Esophagus (tissue), 2 donors: Measurements from ENCODE around the gene EIF4G3. TPM values are rescaled to one million over a fixed set of nuclear protein-coding genes. Genes with fewer than 3 reads are reported as not detected.
"Not testable (repeated sequence)": the region's sequence is repeated elsewhere in the genome, so short reads cannot be mapped to it uniquely, and the experiment has no call there.

ENCODE experiments used
- H3K27ac ChIP-seq, 2 donors: one replicate each; pipeline ENCODE4 v1.5.1; 2013; ENCODE audit warnings: low read depth in 2 of 2, mild to moderate bottlenecking in 2 of 2, inconsistent platforms in 1 of 2, low read length in 1 of 2, moderate library complexity in 1 of 2
- H3K27me3 ChIP-seq, 2 donors: one replicate each; pipeline ENCODE4 v1.6.1; 2013; ENCODE audit warnings: low read length in 2 of 2, control low read depth in 1 of 2, mild to moderate bottlenecking in 1 of 2; ENCODE audit not compliant: insufficient read depth in 2 of 2, control insufficient read depth in 1 of 2
- H3K36me3 ChIP-seq, 2 donors: one replicate each; pipeline ENCODE4 v1.6.1; 2013; ENCODE audit warnings: low read length in 1 of 2; ENCODE audit not compliant: control insufficient read depth in 2 of 2, insufficient read depth in 2 of 2
- H3K4me1 ChIP-seq, 2 donors: one replicate each; pipeline ENCODE4 v1.6.1; 2013; ENCODE audit warnings: low read length in 1 of 2; ENCODE audit not compliant: control insufficient read depth in 2 of 2, insufficient read depth in 2 of 2
- H3K4me3 ChIP-seq, 2 donors: one replicate each; pipeline ENCODE4 v1.5.1; 2013; ENCODE audit warnings: low read length in 2 of 2, mild to moderate bottlenecking in 2 of 2, low read depth in 1 of 2, moderate library complexity in 1 of 2
- H3K9me3 ChIP-seq, 2 donors: one replicate each; pipeline ENCODE4 v1.6.1; 2013; ENCODE audit warnings: mild to moderate bottlenecking in 2 of 2, low read depth in 1 of 2, low read length in 1 of 2, moderate library complexity in 1 of 2; ENCODE audit not compliant: control insufficient read depth in 2 of 2, insufficient read depth in 1 of 2
- WGBS, 2 donors: extraction: QIAGEN DNeasy Blood & Tissue Kit; methylation state at CpG; one replicate each; pipeline ENCODE4 v1.1.7; 2013; 5-methylcytosine and 5-hydroxymethylcytosine counted together
- polyA plus RNA-seq, 2 donors: library from polyadenylated mRNA; stranded (reverse); fragments of 200-250 nt; gene quantifications; one replicate each; pipeline ENCODE4 v1.2.3, GENCODE V29; 2013
- donor health status: healthy with polysubstance abuse.
- donor health status: Bipolar disorder and iron deficiency.

Gene EIF4G3
- polyA plus RNA-seq, 2 donors: 15.7 to 22.3 TPM

GRCh38 chr1:20931930-20932436 is 244.7 kb downstream of the EIF4G3 start:
- Histone ChIP-seq H3K27me3 (no peaks in the 10 kb centered on the region), H3K4me1 (no peaks in the 10 kb centered on the region), H3K27ac (no peak overlapping the region), H3K9me3 (no peaks in the 10 kb centered on the region), H3K4me3 (no peak overlapping the region), H3K36me3 (peaks cover 0 to 1% of the 10 kb centered on the region in 2 donors)
- 83 to 86% methylated on average over 2 of the region's 2 CpGs for WGBS, 2 donors

- Histone ChIP-seq H3K9me3 (no peaks in the 10 kb centered on the region), H3K36me3 (no peaks in the 10 kb centered on the region), H3K27me3 (no peaks in the 10 kb centered on the region), H3K4me3 (no peak overlapping the region), H3K4me1 (no peaks in the 10 kb centered on the region), H3K27ac (no peak overlapping the region)
Measured at GRCh38 chr1:20930427-20930826, 246.3 kb downstream of the EIF4G3 start.

GRCh38 chr1:20928146-20928545 is 248.6 kb downstream of the EIF4G3 start:
- H3K27ac ChIP-seq: no peak overlapping the region
- 84 to 95% methylated on average over 4 of the region's 4 CpGs for WGBS, 2 donors
- no peaks in the 10 kb centered on the region for H3K36me3 ChIP-seq
- H3K9me3 ChIP-seq: no peaks in the 10 kb centered on the region
- H3K27me3 ChIP-seq: no peaks in the 10 kb centered on the region
- no peak overlapping the region for H3K4me3 ChIP-seq
- no peaks in the 10 kb centered on the region for H3K4me1 ChIP-seq

DNA sequence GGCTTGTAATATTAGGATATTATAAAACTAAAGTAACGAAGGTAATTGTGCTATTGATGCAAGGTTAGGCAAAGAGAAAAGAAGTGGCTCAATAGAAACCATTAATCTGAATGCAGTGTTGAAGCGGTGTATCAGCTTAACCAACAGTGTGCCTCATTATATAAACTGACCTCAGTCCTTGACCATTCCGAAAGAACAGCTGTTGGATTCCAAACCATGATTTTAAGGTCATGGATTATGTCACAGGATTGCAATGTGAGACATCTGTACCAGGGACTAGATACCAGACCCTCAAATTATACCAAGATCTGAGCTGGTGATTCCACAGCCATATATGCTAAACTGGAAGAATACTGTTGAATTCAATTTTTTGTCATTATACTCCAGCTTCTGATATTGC is 255.4 kb downstream of the EIF4G3 start:
- 91 to 97% methylated on average over 3 of the region's 3 CpGs for WGBS, 2 donors
- no peaks in the 10 kb centered on the region for H3K4me1 ChIP-seq
- H3K36me3 ChIP-seq: peaks cover 0 to 2% of the 10 kb centered on the region in 2 donors
- no peaks in the 10 kb centered on the region for H3K9me3 ChIP-seq
- no peak overlapping the region for H3K4me3 ChIP-seq
- no peaks in the 10 kb centered on the region for H3K27me3 ChIP-seq
- no peak overlapping the region for H3K27ac ChIP-seq

DNA sequence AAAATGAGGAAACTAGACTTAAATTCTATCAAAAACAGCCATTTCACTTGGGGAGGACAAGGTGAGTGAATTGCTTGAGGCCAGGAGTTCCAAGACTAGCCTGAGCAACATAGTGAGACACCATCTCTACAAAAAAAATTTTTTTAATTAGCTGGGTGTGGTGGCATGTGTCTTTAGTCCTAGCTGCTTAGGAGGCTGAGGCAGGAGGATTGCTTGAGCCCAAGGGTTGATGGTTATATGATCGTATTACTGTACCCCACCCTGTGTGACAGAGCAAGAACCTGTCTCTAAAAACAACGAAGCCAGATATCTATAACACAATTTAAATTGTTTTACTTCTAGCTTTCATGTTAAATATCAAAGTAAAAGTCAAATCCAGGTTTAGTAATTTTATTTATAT is 263.5 kb downstream of the EIF4G3 start:
- Histone ChIP-seq H3K4me1 (no peaks in the 10 kb centered on the region), H3K4me3 (no peak overlapping the region), H3K27ac (no peak overlapping the region), H3K9me3 (no peaks in the 10 kb centered on the region), H3K27me3 (no peaks in the 10 kb centered on the region), H3K36me3 (peaks cover 0 to 2% of the 10 kb centered on the region in 2 donors)
- 93 to 99% methylated on average over 2 of the region's 2 CpGs for WGBS, 2 donors

DNA sequence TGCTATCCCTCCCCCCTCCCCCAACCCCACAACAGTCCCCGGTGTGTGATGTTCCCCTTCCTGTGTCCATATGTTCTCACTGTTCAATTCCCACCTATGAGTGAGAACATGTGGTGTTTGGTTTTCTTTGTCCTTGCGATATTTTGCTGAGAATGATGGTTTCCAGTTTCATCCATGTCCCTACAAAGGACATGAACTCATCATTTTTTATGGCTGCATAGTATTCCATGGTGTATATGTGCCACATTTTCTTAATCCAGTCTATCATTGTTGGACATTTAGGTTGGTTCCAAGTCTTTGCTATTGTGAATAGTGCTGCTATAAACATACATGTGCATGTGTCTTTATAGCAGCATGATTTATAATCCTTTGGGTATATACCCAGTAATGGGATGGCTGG is 269.2 kb downstream of the EIF4G3 start:
- not testable (repeated sequence) for H3K36me3 ChIP-seq, H3K4me1 ChIP-seq, H3K27me3 ChIP-seq, H3K4me3 ChIP-seq, H3K9me3 ChIP-seq, H3K27ac ChIP-seq
- WGBS, 2 donors: 99 to 100% methylated on average over 1 to 2 of the region's 2 CpGs

DNA sequence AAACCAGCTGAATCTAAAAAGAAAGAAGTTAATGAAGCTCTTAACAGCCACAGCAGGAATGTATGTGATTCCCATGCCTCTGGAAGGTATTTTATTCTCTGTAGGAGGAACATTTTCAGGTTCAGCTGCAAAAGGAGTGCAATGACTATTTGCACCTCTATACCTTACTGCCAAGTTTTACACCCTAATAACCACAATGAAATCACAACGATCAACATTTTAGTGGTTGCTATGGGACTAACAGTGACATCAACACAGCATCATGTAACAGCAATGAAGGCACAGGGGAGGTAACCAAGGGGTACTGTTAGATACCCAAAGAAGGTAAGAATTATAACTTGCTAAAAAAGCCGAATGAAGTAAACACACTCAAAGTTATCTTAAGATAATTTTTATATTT is 273.3 kb downstream of the EIF4G3 start:
- H3K4me3 ChIP-seq: no peak overlapping the region
- 63 to 75% methylated on average over 2 of the region's 2 CpGs for whole genome bisulfite sequencing, 2 donors
- no peak overlapping the region for H3K27ac ChIP-seq

DNA sequence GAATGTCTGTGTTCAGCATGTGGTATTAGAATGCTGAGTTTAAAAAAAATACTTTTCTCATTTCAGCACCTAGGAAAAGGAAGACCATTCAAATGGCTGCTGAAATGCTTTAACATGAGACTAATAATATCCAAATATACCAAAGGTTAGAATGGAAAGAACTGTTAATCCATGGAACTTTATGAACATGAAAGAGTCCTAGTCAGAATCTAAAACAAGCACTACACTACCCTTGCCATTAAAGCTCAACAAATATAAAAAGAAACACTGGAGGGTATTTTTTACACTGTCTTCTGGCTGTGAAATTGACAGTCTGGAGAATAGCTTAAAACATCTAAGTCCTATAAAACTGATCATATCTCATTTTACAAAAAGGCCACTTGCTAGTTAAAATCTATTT is 276.6 kb downstream of the EIF4G3 start:
- Histone ChIP-seq H3K4me1 (no peaks in the 10 kb centered on the region), H3K27me3 (no peaks in the 10 kb centered on the region), H3K4me3 (no peak overlapping the region), H3K36me3 (peaks cover 0 to 2% of the 10 kb centered on the region in 2 donors), H3K9me3 (no peaks in the 10 kb centered on the region), H3K27ac (no peak overlapping the region)

More for the DNA sequence above, 273.3 kb downstream of the EIF4G3 start:
- Histone ChIP-seq H3K4me1 (no peaks in the 10 kb centered on the region), H3K9me3 (no peaks in the 10 kb centered on the region), H3K27me3 (no peaks in the 10 kb centered on the region), H3K36me3 (peaks cover 0 to 2% of the 10 kb centered on the region in 2 donors)

- WGBS, 2 donors: 88 to 89% methylated on average over 5 of the region's 5 CpGs
- Histone ChIP-seq H3K9me3 (no peaks in the 10 kb centered on the region), H3K27ac (no peak overlapping the region), H3K27me3 (no peaks in the 10 kb centered on the region), H3K36me3 (peaks cover 0 to 2% of the 10 kb centered on the region in 2 donors), H3K4me1 (no peaks in the 10 kb centered on the region), H3K4me3 (no peak overlapping the region)
Measured at GRCh38 chr1:20899154-20899972, 277.3 kb downstream of the EIF4G3 start.

GRCh38 chr1:20896826-20897225 is 279.9 kb downstream of the EIF4G3 start:
- Histone ChIP-seq H3K4me1 (no peaks in the 10 kb centered on the region), H3K36me3 (peaks cover 0 to 4% of the 10 kb centered on the region in 2 donors), H3K4me3 (no peak overlapping the region), H3K27ac (no peak overlapping the region), H3K27me3 (no peaks in the 10 kb centered on the region), H3K9me3 (no peaks in the 10 kb centered on the region)
- WGBS, 2 donors: 36 to 44% methylated on average over 1 of the region's 1 CpG
